Measurements from ENCODE around the gene STK24. TPM values are rescaled to one million over a fixed set of nuclear protein-coding genes. Genes with fewer than 3 reads are reported as not detected.
A peak's percentile ranks its signal among the peaks of the same experiment; 100 is the strongest.

STK24 gene
- total RNA-seq, 1 experiment from 2014 or later, result 84.8 TPM

- no peak for DNase-seq (ENCODE audit: low spot score)
- intact Hi-C loops (cut with micrococcal nuclease; ENCODE audit: unreplicated experiment), result no loop called here
- ChIA-PET CTCF (no interaction called here), POLR2A (ENCODE audit: low non-redundant PET) (no interaction called here)
- TF ChIP-seq, protein P1, sequence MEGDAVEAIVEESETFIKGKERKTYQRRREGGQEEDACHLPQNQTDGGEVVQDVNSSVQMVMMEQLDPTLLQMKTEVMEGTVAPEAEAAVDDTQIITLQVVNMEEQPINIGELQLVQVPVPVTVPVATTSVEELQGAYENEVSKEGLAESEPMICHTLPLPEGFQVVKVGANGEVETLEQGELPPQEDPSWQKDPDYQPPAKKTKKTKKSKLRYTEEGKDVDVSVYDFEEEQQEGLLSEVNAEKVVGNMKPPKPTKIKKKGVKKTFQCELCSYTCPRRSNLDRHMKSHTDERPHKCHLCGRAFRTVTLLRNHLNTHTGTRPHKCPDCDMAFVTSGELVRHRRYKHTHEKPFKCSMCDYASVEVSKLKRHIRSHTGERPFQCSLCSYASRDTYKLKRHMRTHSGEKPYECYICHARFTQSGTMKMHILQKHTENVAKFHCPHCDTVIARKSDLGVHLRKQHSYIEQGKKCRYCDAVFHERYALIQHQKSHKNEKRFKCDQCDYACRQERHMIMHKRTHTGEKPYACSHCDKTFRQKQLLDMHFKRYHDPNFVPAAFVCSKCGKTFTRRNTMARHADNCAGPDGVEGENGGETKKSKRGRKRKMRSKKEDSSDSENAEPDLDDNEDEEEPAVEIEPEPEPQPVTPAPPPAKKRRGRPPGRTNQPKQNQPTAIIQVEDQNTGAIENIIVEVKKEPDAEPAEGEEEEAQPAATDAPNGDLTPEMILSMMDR (conservative IDR thresholded peaks at IDR 0.05; ENCODE audit: low read depth, low read length), result no peak
- TF ChIP-seq EZH2 (IDR thresholded peaks at IDR 0.05; ENCODE audit: borderline replicate concordance, low read depth, low read length, poor library complexity, severe bottlenecking), result no peak
- H3K36me3 ChIP-seq (ENCODE audit: insufficient read depth, low read length, poor library complexity, severe bottlenecking), result no peaks in the 10 kb centered on the region
- H3K9me3 ChIP-seq (ENCODE audit: low read depth, low read length, poor library complexity, severe bottlenecking), result no peaks in the 10 kb centered on the region
- BruUV-seq (replicated peaks), result no TSS peak
- H3K4me3 ChIP-seq (ENCODE audit: low read depth, low read length, poor library complexity, severe bottlenecking), result no peak overlapping the region
- peaks cover 10% of the 10 kb centered on the region for H3K4me1 ChIP-seq (ENCODE audit: insufficient read depth, low read length, poor library complexity, severe bottlenecking)
- H3K27ac ChIP-seq (ENCODE audit: low read depth, low read length, poor library complexity, severe bottlenecking), result peak overlapping the region; percentile 19
- no peaks in the 10 kb centered on the region for H3K27me3 ChIP-seq (replicated peaks; ENCODE audit: insufficient read depth, low read depth, low read length, poor library complexity)
Measured at GRCh38 chr13:98528663-98529064, 48.2 kb downstream of the STK24 start.

DNA sequence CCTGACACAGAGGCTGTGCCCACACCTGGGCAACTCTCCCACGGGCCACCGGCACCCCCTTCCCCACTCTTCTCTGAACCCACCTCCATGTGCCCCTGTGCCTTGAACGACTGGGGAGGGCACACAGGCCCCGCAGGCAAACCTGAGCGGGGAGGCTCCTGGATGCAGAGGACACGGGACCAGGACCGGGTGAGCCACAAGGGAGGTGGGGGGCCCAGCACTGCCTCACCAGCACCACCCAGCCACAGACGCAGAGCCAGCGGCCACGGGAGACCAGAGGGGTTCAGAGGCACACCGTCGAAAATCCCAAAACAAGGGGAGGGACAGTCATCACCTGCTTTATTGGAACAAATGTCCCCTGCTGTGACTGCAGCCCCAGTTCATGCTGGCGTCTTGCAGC, 49.4 kb downstream of the STK24 start:
- ChIA-PET CTCF (no interaction called here), POLR2A (ENCODE audit: low non-redundant PET) (no interaction called here)
- no peak overlapping the region for H3K4me3 ChIP-seq (ENCODE audit: low read depth, low read length, poor library complexity, severe bottlenecking)
- no peak for DNase-seq (ENCODE audit: low spot score)
- no peaks in the 10 kb centered on the region for H3K27me3 ChIP-seq (replicated peaks; ENCODE audit: insufficient read depth, low read depth, low read length, poor library complexity)
- no TSS peak for BruUV-seq (replicated peaks)
- no peak overlapping the region for H3K27ac ChIP-seq (ENCODE audit: low read depth, low read length, poor library complexity, severe bottlenecking)
- H3K36me3 ChIP-seq (ENCODE audit: insufficient read depth, low read length, poor library complexity, severe bottlenecking), result no peaks in the 10 kb centered on the region
- intact Hi-C loops (cut with micrococcal nuclease; ENCODE audit: unreplicated experiment), result no loop called here
- H3K9me3 ChIP-seq (ENCODE audit: low read depth, low read length, poor library complexity, severe bottlenecking), result no peaks in the 10 kb centered on the region
- H3K4me1 ChIP-seq (ENCODE audit: insufficient read depth, low read length, poor library complexity, severe bottlenecking), result peaks cover 10% of the 10 kb centered on the region
- TF ChIP-seq, protein P1 (conservative IDR thresholded peaks at IDR 0.05; ENCODE audit: low read depth, low read length), result no peak
- no peak for TF ChIP-seq EZH2 (IDR thresholded peaks at IDR 0.05; ENCODE audit: borderline replicate concordance, low read depth, low read length, poor library complexity, severe bottlenecking)

DNA sequence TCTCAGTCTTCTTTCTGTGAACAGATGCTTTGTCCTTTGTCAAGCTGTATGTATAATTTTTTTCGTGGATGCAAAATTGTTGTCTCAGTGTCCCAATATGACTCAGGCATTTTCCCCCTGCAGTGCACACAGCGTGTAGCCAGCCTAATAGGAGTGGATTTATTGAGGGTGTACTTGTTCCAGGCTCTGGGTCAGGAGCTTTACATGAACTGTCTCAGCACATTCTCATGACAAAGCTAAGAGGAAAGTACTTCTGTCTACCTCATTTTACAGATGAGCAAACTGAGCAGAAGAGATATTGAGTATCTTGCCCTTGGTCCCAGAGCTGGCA, 50.8 kb downstream of the STK24 start:
- BruUV-seq (replicated peaks), result no TSS peak
- ChIA-PET POLR2A (ENCODE audit: low non-redundant PET) (interaction anchor here (0.6 to 0.7 kb wide), 2 partner anchors 9 to 42 kb away, joined by 3 read pairs; no protein-coding TSS in a partner anchor), CTCF (no interaction called here)
- peaks cover 10% of the 10 kb centered on the region for H3K4me1 ChIP-seq (ENCODE audit: insufficient read depth, low read length, poor library complexity, severe bottlenecking)
- intact Hi-C loops (cut with micrococcal nuclease; ENCODE audit: unreplicated experiment), result no loop called here
- H3K9me3 ChIP-seq (ENCODE audit: low read depth, low read length, poor library complexity, severe bottlenecking), result no peaks in the 10 kb centered on the region
- H3K4me3 ChIP-seq (ENCODE audit: low read depth, low read length, poor library complexity, severe bottlenecking), result no peak overlapping the region
- no peaks in the 10 kb centered on the region for H3K27me3 ChIP-seq (replicated peaks; ENCODE audit: insufficient read depth, low read depth, low read length, poor library complexity)
- H3K36me3 ChIP-seq (ENCODE audit: insufficient read depth, low read length, poor library complexity, severe bottlenecking), result no peaks in the 10 kb centered on the region
- no peak for TF ChIP-seq EZH2 (IDR thresholded peaks at IDR 0.05; ENCODE audit: borderline replicate concordance, low read depth, low read length, poor library complexity, severe bottlenecking)
- TF ChIP-seq, protein P1 (conservative IDR thresholded peaks at IDR 0.05; ENCODE audit: low read depth, low read length), result no peak
- no peak overlapping the region for H3K27ac ChIP-seq (ENCODE audit: low read depth, low read length, poor library complexity, severe bottlenecking)
- DNase-seq (ENCODE audit: low spot score), result peak; percentile 67

Data from A673 (cell line).